MM.1S (cell line): Measurements from ENCODE around the gene FAM118B.

ENCODE experiments used
- DNase-seq: peaks from one replicate; pipeline ENCODE4 v3.0.0-alpha.2; 2015
- H2AFZ ChIP-seq: fragments of 300-600 bp; sonication (generic); 2 replicates; pipeline ENCODE4 v1.6.0; 2016; ENCODE audit warnings: antibody characterized with exemption, low read length
- H3F3A ChIP-seq: fragments of 300-600 bp; sonication (generic); 2 replicates; pipeline ENCODE4 v1.6.1; 2016; ENCODE audit warnings: mild to moderate bottlenecking, antibody characterized with exemption, low read length, moderate library complexity, mixed read lengths; ENCODE audit not compliant: insufficient read depth
- H3K27ac ChIP-seq: fragments of 300-600 bp; sonication (generic); 2 replicates; pipeline ENCODE4 v1.5.1; 2016; ENCODE audit warnings: mild to moderate bottlenecking, low read length
- H3K27me3 ChIP-seq: fragments of 300-600 bp; sonication (generic); replicated peaks from 2 replicates; pipeline ENCODE4 v1.6.0; 2016; ENCODE audit warnings: low read length; ENCODE audit not compliant: insufficient read depth
- H3K36me3 ChIP-seq: fragments of 300-600 bp; sonication (generic); replicated peaks from 2 replicates; pipeline ENCODE4 v1.6.1; 2016; ENCODE audit warnings: mild to moderate bottlenecking, low read length, mixed read lengths; ENCODE audit not compliant: insufficient read depth
- H3K4me1 ChIP-seq: fragments of 300-600 bp; sonication (generic); 2 replicates; pipeline ENCODE4 v1.6.1; 2016; ENCODE audit warnings: low read length, mixed read lengths
- H3K4me2 ChIP-seq: fragments of 300-600 bp; sonication (generic); 2 replicates; pipeline ENCODE4 v1.6.0; 2016; ENCODE audit warnings: low read depth, low read length
- H3K4me3 ChIP-seq: fragments of 300-600 bp; sonication (generic); 2 replicates; pipeline ENCODE4 v1.5.1; 2016; ENCODE audit warnings: low read length, mixed read lengths
- H3K79me2 ChIP-seq: fragments of 300-600 bp; sonication (generic); 2 replicates; pipeline ENCODE4 v1.6.1; 2016; ENCODE audit warnings: mixed run types, low read length, mixed read lengths
- H3K9ac ChIP-seq: fragments of 300-600 bp; sonication (generic); 2 replicates; pipeline ENCODE4 v1.6.1; 2016; ENCODE audit warnings: low read length, mixed read lengths
- H3K9me2 ChIP-seq: fragments of 300-600 bp; sonication (generic); replicated peaks from 2 replicates; pipeline ENCODE4 v1.6.1; 2016; ENCODE audit warnings: mild to moderate bottlenecking, low read length, mixed read lengths; ENCODE audit not compliant: insufficient read depth
- H3K9me3 ChIP-seq: fragments of 300-600 bp; sonication (generic); replicated peaks from 2 replicates; pipeline ENCODE4 v1.6.1; 2016; ENCODE audit warnings: mild to moderate bottlenecking, low read length, mixed read lengths; ENCODE audit not compliant: insufficient read depth
- H4K20me1 ChIP-seq: fragments of 300-600 bp; sonication (generic); 2 replicates; pipeline ENCODE4 v1.6.1; 2016; ENCODE audit warnings: mild to moderate bottlenecking, low read length, moderate library complexity, mixed read lengths; ENCODE audit not compliant: insufficient read depth
- CTCF ChIP-seq: fragments of 300-600 bp; sonication (generic); IDR thresholded peaks from 2 replicates; pipeline ENCODE4 v1.5.1; 2016; ENCODE audit warnings: antibody characterized with exemption, low read length, mixed read lengths
- EZH2 ChIP-seq: fragments of 300-600 bp; sonication (generic); optimal IDR thresholded peaks from 2 replicates; pipeline ENCODE3; 2017; ENCODE audit warnings: low read depth, mild to moderate bottlenecking, antibody characterized with exemption, low read length, mixed read lengths
- EZH2phosphoT487 ChIP-seq: fragments of 300-600 bp; sonication (generic); IDR thresholded peaks from 2 replicates; pipeline ENCODE4 v1.6.1; 2018; ENCODE audit warnings: antibody characterized with exemption, low read length

The FAM118B gene

GRCh38 chr11:126279191-126279590, 67.6 kb downstream of the FAM118B start:
- no peaks in the 10 kb centered on the region for H3K27me3 ChIP-seq
- H3K27ac ChIP-seq: no peak overlapping the region
- H3K9me3 ChIP-seq: no peaks in the 10 kb centered on the region
- peaks cover 3% of the 10 kb centered on the region for H3K4me1 ChIP-seq
- H3F3A ChIP-seq: peaks cover 16% of the 10 kb centered on the region
- no peak overlapping the region for H3K4me2 ChIP-seq
- TF ChIP-seq EZH2: no peak
- no peak for TF ChIP-seq CTCF
- no peak for TF ChIP-seq EZH2phosphoT487
- peaks cover 10% of the 10 kb centered on the region for H3K79me2 ChIP-seq
- no peak overlapping the region for H2AFZ ChIP-seq
- no peaks in the 10 kb centered on the region for H3K9me2 ChIP-seq
- DNase-seq: no peak
- H3K36me3 ChIP-seq: no peaks in the 10 kb centered on the region
- no peak overlapping the region for H3K4me3 ChIP-seq
- no peak overlapping the region for H3K9ac ChIP-seq
- H4K20me1 ChIP-seq: no peaks in the 10 kb centered on the region

- Histone ChIP-seq H3K9me3 (no peaks in the 10 kb centered on the region), H3K36me3 (no peaks in the 10 kb centered on the region), H3K4me3 (no peak overlapping the region), H3K27ac (no peak overlapping the region), H3F3A (peaks cover 20% of the 10 kb centered on the region), H3K4me2 (no peak overlapping the region), H3K79me2 (peaks cover 20% of the 10 kb centered on the region), H4K20me1 (no peaks in the 10 kb centered on the region), H2AFZ (no peak overlapping the region), H3K9ac (no peak overlapping the region), H3K27me3 (no peaks in the 10 kb centered on the region), H3K9me2 (no peaks in the 10 kb centered on the region), H3K4me1 (peaks cover 7% of the 10 kb centered on the region)
- DNase-seq: no peak
- TF ChIP-seq EZH2 (no peak), CTCF (no peak), EZH2phosphoT487 (no peak)
Measured at GRCh38 chr11:126280595-126280994, 69.0 kb downstream of the FAM118B start.

GRCh38 chr11:126281245-126281644, 69.7 kb downstream of the FAM118B start:
- H3K4me2 ChIP-seq: no peak overlapping the region
- H4K20me1 ChIP-seq: no peaks in the 10 kb centered on the region
- no peak for DNase-seq
- peaks cover 7% of the 10 kb centered on the region for H3K4me1 ChIP-seq
- H3K4me3 ChIP-seq: no peak overlapping the region
- H3K27ac ChIP-seq: no peak overlapping the region
- H2AFZ ChIP-seq: no peak overlapping the region
- H3K9me2 ChIP-seq: no peaks in the 10 kb centered on the region
- H3F3A ChIP-seq: peaks cover 20% of the 10 kb centered on the region
- H3K9me3 ChIP-seq: no peaks in the 10 kb centered on the region
- no peak overlapping the region for H3K9ac ChIP-seq
- H3K79me2 ChIP-seq: peaks cover 26% of the 10 kb centered on the region
- TF ChIP-seq EZH2phosphoT487 (no peak), CTCF (no peak), EZH2 (no peak)
- H3K27me3 ChIP-seq: no peaks in the 10 kb centered on the region
- no peaks in the 10 kb centered on the region for H3K36me3 ChIP-seq
